ENCODE measurements around the gene WNT5B. TPM values are rescaled to one million over a fixed set of nuclear protein-coding genes. Genes with fewer than 3 reads are reported as not detected.

Gene WNT5B
- total RNA-seq, 1 experiment from 2014 or later, result 0.34 TPM

DNA sequence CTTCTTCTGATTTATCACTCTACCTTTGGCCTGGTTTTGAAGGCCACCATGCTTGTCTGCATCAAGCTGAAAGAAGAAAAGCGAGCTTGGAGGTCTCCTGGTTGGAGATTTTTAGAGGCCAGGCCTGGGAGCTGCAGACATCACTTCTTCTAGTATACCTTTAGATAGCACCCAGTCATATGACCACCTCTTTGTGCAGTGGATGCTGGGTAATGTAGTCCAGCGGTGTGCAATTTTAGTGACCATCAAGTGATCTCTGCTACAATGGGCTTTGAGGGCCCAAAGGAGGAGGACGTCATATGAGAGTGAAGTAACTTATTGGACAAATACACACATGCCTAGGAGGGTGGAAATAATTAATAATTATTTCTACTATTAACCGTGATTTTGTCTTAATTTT lies 15.2 kb upstream of the WNT5B start:
- DNase-seq (ENCODE audit: low spot score), result no peak
- TF ChIP-seq, protein P1, sequence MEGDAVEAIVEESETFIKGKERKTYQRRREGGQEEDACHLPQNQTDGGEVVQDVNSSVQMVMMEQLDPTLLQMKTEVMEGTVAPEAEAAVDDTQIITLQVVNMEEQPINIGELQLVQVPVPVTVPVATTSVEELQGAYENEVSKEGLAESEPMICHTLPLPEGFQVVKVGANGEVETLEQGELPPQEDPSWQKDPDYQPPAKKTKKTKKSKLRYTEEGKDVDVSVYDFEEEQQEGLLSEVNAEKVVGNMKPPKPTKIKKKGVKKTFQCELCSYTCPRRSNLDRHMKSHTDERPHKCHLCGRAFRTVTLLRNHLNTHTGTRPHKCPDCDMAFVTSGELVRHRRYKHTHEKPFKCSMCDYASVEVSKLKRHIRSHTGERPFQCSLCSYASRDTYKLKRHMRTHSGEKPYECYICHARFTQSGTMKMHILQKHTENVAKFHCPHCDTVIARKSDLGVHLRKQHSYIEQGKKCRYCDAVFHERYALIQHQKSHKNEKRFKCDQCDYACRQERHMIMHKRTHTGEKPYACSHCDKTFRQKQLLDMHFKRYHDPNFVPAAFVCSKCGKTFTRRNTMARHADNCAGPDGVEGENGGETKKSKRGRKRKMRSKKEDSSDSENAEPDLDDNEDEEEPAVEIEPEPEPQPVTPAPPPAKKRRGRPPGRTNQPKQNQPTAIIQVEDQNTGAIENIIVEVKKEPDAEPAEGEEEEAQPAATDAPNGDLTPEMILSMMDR (conservative IDR thresholded peaks at IDR 0.05; ENCODE audit: low read depth, low read length), result no peak
- TF ChIP-seq EZH2 (IDR thresholded peaks at IDR 0.05; ENCODE audit: borderline replicate concordance, low read depth, low read length, poor library complexity, severe bottlenecking), result no peak
- Histone ChIP-seq H3K27ac (ENCODE audit: low read depth, low read length, poor library complexity, severe bottlenecking) (no peak overlapping the region), H3K27me3 (replicated peaks; ENCODE audit: insufficient read depth, low read depth, low read length, poor library complexity) (no peaks in the 10 kb centered on the region), H3K36me3 (ENCODE audit: insufficient read depth, low read length, poor library complexity, severe bottlenecking) (no peaks in the 10 kb centered on the region), H3K4me1 (ENCODE audit: insufficient read depth, low read length, poor library complexity, severe bottlenecking) (peaks cover 5% of the 10 kb centered on the region), H3K4me3 (ENCODE audit: low read depth, low read length, poor library complexity, severe bottlenecking) (no peak overlapping the region), H3K9me3 (ENCODE audit: low read depth, low read length, poor library complexity, severe bottlenecking) (no peaks in the 10 kb centered on the region)
- intact Hi-C loops (cut with micrococcal nuclease; ENCODE audit: unreplicated experiment), result no loop called here
- BruUV-seq (replicated peaks), result no TSS peak
- ChIA-PET CTCF (no interaction called here), POLR2A (ENCODE audit: low non-redundant PET) (interaction anchor here (0.6 kb wide), 1 partner anchor 219 kb away, joined by 3 read pairs; no protein-coding TSS in a partner anchor)

DNA sequence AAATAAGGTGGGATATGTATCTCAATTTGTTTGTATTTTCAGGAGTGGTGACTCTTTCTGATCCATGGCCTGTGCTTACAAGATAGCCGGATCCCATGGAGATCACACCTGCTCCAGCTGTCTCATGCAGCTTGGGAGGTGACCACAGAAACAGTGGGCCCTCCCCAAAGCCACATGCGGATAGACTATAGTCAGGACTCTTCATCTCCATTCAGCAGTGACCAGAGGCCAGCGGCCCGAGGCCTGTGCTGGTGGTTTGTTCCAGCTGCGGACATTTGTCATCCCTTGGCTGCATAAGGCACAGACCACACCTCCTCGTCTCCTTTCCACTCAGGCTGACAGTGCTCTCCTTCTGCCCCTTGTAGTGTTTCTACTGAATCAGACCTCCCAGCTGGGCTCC lies 14.7 kb upstream of the WNT5B start:
- POLR2A ChIA-PET (ENCODE audit: low non-redundant PET), result no interaction called here
- Histone ChIP-seq H3K4me3 (ENCODE audit: low read depth, low read length, poor library complexity, severe bottlenecking) (no peak overlapping the region), H3K36me3 (ENCODE audit: insufficient read depth, low read length, poor library complexity, severe bottlenecking) (no peaks in the 10 kb centered on the region), H3K4me1 (ENCODE audit: insufficient read depth, low read length, poor library complexity, severe bottlenecking) (peaks cover 3% of the 10 kb centered on the region), H3K27me3 (replicated peaks; ENCODE audit: insufficient read depth, low read depth, low read length, poor library complexity) (no peaks in the 10 kb centered on the region), H3K27ac (ENCODE audit: low read depth, low read length, poor library complexity, severe bottlenecking) (no peak overlapping the region), H3K9me3 (ENCODE audit: low read depth, low read length, poor library complexity, severe bottlenecking) (no peaks in the 10 kb centered on the region)
- no peak for DNase-seq (ENCODE audit: low spot score)
- CTCF ChIA-PET, result no interaction called here
- no TSS peak for BruUV-seq (replicated peaks)
- TF ChIP-seq, protein P1 (conservative IDR thresholded peaks at IDR 0.05; ENCODE audit: low read depth, low read length), result no peak
- no peak for TF ChIP-seq EZH2 (IDR thresholded peaks at IDR 0.05; ENCODE audit: borderline replicate concordance, low read depth, low read length, poor library complexity, severe bottlenecking)
- intact Hi-C loops (cut with micrococcal nuclease; ENCODE audit: unreplicated experiment), result no loop called here

DNA sequence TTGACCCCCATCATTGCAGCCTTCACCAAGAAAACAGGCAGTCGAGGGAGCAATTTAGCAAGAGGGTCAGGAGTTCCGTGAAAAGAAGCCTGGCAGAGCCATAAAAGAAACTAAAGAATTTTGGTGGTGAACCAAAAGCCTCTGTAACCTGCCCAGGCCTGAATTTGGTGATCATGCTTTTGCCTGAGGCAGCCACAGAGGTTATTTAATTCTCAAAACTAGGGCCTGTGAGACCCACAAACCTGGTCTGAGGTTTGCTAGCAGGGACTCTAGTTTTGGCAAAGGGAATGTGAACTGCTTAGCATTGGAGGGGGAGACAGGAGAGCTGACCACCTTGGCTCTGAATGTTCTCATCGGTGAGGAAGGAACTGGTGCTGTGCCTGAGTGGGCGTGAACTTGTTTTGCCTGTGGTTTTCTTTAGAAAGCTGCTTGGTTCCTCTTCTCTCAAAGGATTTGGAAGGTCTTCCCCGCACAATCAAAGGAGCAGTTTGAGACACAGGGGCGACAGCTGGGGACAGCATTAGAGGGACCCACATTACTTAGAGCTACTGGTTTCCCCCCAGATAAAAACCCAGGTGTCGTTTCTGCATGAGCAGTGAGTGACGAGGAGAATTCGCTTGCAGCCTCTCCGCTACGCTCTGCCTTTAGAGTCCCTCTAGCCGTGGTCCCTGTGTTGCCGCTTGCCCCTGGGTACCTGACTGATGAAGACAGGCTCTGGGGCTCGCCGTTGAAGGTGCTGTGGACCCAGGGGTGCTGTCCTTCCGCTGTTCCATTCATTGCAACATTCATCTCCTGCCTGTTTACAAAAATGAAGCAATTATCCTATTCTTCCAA lies 12.6 kb upstream of the WNT5B start:
- intact Hi-C loops (cut with micrococcal nuclease; ENCODE audit: unreplicated experiment), result no loop called here
- no peak for TF ChIP-seq EZH2 (IDR thresholded peaks at IDR 0.05; ENCODE audit: borderline replicate concordance, low read depth, low read length, poor library complexity, severe bottlenecking)
- TF ChIP-seq, protein P1 (conservative IDR thresholded peaks at IDR 0.05; ENCODE audit: low read depth, low read length), result no peak
- no peaks in the 10 kb centered on the region for H3K27me3 ChIP-seq (replicated peaks; ENCODE audit: insufficient read depth, low read depth, low read length, poor library complexity)
- H3K27ac ChIP-seq (ENCODE audit: low read depth, low read length, poor library complexity, severe bottlenecking), result no peak overlapping the region
- no peak for DNase-seq (ENCODE audit: low spot score)
- POLR2A ChIA-PET (ENCODE audit: low non-redundant PET), result no interaction called here
- peaks cover 12% of the 10 kb centered on the region for H3K4me1 ChIP-seq (ENCODE audit: insufficient read depth, low read length, poor library complexity, severe bottlenecking)
- BruUV-seq (replicated peaks), result no TSS peak
- CTCF ChIA-PET, result no interaction called here
- H3K4me3 ChIP-seq (ENCODE audit: low read depth, low read length, poor library complexity, severe bottlenecking), result no peak overlapping the region
- H3K36me3 ChIP-seq (ENCODE audit: insufficient read depth, low read length, poor library complexity, severe bottlenecking), result no peaks in the 10 kb centered on the region
- no peaks in the 10 kb centered on the region for H3K9me3 ChIP-seq (ENCODE audit: low read depth, low read length, poor library complexity, severe bottlenecking)
